Bone marrow (tissue), 2 donors: Measurements from ENCODE around the gene NR3C2.
"Not testable (repeated sequence)": the region's sequence is repeated elsewhere in the genome, so short reads cannot be mapped to it uniquely, and the experiment has no call there.

Experiments
- DNase-seq, 2 donors: peaks; one replicate each; lab custom pipeline; 2025; lab: John Stamatoyannopoulos, UW

The NR3C2 gene

DNA sequence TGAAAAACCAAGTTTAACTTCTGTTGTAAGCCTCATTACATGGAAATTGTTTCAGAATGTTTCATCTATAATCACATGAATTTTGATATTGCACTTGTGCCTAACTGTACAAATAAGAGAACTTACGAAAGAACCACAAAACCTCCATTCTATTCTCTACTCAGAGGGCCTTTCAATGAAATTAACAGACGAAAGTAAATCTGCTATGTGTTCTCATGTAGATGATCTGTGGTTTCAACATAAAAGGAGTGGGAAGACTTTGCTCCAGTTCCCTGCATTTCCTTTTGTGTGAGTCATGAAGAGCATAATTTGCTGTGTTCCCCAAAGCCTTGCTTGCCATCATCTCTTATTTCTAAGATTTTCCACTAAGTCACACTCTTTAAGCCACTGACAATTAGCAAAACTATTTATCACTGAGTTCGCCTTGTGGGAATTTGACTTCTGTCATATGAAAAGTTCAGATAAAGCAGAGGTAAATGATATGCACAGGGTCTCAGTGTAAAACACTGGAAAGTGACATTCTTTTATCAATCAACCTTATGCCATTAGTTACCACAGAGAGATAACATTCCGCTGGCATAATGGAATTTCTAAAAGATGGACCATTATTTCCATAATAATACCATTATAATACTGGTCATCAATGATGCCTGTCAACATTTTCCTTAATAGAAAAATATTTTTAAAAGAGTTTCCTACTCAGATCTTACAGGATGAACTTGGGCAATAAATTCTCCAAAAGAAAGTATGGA lies 329.8 kb downstream of the NR3C2 start:
- no peak for DNase-seq

DNA sequence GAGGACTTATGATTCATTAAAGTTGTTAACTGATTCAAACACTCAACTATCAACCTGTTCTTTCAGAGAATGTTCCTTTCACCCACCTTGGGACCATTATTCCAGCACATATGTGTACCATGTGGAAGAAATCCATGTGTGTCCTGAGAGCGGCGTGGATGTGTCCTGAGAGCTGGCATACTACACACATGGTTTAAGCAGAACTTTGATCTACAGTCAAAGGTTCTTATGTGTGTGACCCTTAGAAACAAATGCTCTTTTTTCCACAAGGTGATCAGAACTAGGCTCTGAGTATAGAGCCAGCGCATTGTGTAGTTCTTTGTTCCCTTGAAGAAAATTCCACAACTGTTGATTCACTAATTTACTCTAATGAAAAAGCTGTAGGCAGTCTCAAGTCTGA lies 332.0 kb downstream of the NR3C2 start:
- DNase-seq, result no peak

DNA sequence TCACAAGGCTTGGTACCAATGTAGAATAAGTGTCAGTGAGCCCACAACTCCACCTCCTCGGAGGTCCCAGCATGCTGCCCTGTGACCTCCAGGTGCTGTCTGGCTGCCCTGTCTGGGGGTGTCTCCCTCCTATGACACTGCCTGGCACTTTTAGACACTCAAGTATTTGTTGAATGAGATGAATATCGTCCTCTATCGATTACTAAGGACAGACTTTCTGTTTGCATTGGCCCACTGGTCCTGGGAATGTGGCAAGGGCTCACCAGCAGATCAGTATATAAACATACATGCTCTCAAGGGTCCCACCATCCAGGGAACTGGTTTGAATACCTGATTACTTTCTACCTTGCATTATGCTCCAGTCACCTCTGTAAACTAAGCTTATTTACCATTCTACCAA lies 333.0 kb downstream of the NR3C2 start:
- DNase-seq, result no peak

DNA sequence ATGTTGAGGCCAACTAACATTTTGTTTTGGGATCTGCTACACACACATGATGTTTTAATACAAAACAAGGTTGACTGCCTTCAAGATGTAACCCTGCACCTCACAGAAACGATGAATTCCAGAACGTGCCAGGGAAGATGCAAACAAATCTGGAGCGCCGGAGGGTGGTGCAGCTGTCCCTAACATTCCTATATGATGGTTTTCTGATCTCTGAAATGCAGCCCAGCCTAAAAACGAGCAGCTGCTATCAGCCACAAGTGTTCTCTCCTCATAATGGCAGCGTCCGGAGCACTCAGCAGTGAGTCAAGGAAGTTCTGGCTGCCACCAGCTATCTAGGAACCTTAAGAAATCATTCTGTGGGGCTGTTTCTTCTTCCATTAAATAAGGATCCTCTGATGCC lies 333.4 kb downstream of the NR3C2 start:
- DNase-seq, result no peak

DNA sequence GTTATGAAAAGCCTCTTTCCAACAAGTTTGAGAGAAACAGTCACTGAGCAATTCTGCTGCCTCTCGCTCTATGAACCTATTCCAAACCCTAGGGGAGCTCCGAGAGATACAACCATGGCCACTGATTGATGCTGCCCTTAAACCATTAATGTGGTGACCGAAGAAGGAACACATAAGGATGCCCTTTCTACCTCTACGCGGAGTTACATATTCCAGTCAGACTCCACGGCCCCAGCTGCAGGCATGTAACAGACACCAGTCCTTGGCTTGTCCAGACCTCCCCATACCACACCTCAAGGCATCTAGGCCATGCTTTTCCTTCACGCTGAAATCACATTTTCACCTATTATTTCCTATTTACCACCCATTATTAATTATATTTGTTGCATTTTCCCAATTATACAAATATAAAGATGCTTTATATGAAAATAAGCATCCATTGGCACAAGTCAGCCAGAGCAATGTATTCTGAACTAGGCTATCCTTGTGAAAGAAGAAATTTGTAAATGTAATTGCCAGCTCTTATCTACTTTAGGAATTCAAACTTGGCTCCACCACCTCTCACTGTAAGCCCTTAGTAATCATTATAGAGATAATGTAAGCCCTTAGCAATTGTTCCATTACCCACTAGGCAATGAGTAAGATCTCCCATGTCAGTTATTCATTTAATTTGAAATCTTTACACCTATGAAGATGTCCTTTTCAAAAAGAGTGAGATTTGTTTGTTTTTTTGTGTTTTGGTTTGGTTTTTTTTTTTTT lies 338.4 kb downstream of the NR3C2 start:
- DNase-seq, result no peak

DNA sequence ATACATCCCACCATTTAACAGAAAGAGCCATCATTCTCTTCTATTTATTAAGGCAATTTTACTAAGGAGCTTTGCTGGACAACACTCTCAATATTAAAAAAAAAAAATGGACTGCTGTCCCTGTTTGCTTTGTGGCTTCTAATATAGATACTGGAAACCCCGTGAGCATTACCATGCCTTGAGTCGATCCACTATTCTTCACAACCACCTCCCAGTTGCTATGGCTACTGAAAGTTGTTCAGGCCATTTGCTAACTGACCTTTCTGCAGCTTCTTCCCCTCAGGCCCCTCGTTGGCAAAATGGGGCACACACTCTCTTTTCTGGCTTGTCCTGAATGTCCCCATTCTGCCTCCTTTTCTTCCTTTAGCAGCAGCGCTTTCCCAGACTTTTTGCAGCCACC lies 340.4 kb downstream of the NR3C2 start:
- no peak for DNase-seq

DNA sequence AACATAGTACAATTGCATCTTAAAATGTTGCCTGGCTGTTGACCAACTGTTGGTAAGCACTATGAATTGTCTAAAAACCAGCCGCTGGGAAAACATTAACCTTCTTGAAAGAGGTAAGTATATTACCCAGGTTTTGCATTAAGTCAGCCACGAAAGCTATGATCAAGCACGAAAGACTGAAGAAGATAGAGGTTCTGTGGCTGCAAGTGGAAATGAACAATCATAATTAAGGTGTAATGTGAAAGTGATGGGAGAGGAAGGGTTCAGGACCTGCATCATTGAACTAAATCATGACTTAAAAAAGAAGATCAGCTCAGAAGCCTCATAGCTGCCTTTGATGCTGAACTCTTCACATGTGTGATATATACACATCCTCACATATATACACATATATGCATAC lies 341.0 kb downstream of the NR3C2 start:
- DNase-seq, result no peak

DNA sequence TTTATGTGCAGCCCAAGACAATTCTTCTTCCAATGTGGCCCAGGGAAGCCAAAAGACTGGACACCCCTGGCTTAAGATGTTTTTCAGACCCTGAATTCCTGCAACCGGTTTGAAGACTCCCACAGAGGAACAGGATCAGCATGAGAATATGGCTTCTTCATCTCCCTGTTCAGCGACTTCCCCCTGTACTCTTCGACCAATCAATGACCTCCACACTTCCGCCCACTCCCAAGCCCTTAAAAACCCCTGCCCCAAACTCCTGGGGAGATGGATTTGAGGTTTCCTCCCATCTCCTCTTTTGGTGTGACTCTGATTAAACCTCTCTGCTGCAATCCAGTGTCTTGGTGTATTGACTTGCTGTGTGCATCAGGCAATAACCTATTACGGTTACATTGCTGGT lies 344.4 kb downstream of the NR3C2 start:
- no peak for DNase-seq

DNA sequence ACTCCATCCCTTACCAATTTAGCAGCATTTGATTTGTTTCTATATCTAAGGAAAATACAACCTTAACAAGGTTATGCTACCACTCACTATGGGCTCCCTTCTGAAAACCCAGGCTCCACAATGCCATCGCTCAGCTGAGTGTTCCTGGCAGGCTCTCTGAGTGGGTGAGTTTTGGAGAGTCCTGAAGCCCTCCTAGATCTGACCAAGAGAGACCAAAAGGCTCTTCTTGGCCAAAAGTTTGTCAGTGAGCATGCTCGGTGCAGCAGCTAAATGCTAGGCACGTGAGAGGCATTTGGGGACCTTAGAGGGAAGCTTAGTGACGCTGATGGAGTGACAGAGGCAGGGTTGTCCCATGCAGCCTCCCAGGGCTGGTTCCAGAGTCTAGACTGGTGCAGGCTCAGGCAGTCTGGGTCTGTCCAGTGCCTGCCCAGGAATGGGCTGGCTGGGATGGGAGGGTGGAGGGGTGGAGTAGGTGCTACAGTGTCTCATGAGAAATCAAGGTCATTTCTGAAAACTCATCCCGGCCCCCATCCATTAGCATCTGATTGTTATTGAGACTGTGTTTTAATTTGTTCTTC lies 346.8 kb downstream of the NR3C2 start:
- DNase-seq, result no peak

DNA sequence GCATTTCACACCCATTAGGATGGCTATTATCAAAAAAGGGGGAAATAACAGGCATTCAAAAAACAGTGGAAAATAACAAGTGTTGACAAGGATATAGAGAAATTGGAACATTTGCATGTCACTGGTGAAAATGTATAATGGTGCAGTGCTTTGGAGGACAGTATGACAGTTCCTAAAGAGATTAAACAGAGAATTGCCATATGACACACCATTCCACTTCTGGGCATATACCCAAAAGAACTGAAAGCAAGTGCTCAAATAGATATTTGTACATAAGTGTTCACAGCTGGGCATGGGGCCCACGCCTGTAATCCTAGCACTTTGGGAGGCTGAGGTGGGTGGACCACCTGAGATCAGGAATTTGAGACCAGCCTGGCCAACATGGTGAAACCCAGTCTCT lies 348.1 kb downstream of the NR3C2 start:
- DNase-seq, result no peak

DNA sequence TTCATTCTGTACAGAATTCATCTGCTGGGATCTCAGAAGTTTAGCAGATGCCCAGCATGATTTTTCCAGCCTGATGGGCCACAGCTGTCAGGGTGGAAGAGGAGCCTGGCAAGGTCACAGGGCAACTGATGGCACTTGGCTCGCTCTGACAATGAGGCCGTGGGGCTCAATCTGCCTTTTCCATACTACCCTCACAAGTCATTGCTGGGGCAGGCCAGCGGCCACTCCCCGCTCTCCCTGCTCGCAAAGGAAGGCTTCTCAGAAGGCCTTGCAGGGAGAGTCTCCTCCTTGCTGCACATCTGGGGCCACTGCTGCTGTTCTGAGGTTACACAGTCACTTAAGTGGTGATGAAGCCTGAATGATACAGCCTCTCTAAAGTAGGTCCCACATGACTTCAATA lies 349.1 kb downstream of the NR3C2 start:
- no peak for DNase-seq

DNA sequence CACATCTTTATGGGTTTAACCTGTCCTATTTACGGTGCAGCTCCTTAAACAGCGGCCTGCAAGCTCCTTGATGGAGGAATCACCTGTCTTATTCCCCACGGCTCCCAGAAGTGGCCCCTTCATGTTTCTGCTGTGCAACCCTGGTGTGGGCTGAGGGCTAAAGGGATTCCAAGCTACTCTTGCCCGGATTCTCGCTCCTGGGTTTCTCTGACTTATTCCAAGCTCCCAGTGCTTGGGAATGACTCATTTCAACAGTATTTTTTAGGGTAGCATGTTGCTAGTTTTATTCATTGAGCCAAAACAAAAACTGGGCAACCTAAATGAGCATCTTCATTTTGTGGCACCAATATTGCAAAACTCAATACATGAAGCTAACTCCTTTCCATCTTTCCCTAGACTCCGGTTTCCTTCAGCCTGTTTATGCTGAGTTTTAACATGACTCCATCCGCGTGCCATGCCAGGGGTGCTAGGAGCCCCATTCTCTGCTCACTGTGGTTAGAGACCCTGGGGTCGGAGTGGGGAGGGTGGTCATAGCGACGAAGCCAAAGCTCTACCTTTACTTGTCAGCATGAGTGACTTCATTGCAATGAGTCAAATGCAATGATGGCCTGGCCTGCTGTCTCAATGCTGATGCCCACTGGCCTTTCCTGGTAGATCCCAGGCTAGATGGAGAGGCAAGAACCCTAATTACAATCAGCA lies 349.7 kb downstream of the NR3C2 start:
- no peak for DNase-seq

DNA sequence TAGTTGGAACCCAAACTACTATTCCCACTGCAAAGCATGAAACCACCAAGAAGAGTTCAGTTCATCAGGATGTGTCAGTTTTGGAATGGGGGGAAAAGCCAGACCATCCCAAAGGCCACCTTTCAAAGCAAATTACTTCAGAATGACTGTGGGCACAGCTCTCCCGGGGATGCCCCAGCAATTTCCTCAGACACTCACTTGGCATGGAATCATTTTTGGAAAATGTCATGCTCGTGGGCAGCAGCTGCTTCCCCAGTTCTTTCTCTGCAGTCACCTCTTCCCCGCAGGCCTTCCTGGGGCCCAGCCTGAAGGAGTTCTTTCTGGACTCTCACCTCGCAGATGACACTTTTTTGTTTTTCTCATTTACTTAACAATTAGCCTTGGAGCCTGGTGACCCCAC lies 350.3 kb downstream of the NR3C2 start:
- DNase-seq, result no peak

DNA sequence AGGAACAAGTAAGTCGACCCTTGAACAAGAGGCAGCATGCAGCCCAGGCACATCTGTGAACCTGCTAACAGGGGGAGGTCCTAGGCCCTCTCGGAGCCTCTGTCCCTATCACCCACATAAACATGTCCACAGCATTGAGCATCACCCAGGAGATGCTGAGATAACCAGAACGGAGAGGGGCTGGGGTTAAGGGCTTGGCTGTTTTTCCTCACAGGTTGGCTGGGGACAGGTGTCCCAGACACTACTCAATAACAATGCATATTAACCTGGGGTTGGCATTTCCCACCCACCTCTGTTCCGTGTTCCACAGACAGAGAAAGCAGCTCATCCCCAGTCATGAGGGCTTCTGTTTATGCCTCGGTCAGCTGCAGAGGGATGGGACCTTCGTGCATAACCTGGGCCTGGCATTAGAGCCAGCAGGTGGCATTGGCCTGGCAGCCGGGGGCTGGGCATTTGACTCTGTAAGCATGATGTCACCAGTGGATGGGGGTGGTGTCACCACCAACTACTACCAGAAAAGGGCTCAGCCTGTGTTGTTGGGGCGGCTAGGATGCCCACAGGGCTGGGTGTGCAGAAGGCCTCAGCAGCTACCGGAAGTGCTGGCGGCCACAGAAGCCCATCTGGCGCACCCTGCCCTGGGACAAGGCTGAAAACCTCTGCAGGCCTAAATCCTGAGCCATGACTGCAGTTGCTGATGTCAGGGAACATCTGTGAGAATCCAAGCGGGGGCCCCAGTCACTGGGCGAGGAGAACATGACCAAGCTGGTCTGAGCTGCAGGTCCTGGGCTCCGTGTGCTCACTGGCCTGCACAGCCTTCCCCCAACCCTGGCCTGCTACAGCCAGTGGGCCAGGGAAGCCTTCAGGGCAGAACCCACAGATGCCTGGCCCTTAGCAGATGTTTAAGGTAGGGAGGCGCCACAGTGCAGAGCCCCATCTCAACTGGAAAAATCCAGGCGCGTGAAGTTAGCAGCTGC lies 351.4 kb downstream of the NR3C2 start:
- no peak for DNase-seq

DNA sequence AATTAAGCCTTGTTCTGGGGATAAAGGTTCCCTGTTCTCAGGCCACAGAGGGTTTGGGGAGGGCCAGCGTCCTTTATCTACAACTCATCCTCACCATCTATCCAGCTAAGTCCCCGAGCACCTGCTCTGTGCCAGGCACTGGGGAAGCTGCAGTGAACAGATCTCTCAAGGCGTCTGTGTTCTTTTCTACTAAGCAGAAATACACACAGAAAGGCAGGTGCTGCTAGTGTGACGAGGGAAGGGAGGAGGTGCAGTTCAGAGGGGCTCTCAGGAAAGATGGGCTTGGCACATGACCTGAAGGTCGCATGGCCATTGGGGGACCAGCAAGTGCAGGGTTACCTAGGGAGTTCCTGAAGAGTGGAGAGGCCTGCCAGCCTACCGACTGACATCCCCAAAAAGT lies 352.2 kb downstream of the NR3C2 start:
- DNase-seq, result no peak

DNA sequence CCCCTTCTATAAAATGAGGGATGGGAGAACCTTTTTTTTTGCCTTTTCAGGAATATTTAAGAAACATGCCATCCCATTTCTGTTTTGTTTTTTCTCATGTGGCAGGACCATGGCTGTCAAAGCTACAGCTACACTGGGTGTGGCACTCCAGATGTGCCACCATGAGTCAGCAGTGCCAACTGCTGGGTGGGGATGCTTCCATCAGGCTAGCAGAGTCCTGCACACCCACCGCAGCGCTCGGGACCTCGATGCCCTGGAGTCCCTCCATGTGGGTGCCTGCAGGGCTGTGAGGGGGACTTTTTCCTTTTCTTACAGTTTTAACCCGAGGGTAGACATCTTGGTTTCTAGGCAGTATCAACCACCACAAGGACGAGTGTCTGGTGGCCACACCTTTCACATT lies 352.6 kb downstream of the NR3C2 start:
- DNase-seq, result no peak

DNA sequence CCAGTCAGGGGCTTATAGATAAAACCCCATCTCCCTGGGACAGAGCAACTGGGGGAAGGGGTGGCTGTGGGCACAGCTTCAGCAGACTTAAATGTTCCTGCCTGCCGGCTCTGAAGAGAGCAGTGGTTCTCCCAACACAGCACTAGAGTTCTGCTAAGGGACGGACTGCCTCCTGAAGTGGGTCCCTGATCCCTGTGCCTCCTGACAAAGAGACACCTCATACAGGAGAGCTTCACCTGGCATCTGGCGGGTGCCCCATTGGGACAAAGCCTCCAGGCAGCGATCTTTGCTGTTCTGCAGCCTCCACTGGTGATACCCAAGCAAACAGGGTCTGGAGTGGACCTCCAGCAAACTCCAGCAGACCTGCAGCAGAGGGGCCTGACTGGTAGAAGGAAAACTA lies 359.1 kb downstream of the NR3C2 start:
- DNase-seq, result not testable (repeated sequence)

DNA sequence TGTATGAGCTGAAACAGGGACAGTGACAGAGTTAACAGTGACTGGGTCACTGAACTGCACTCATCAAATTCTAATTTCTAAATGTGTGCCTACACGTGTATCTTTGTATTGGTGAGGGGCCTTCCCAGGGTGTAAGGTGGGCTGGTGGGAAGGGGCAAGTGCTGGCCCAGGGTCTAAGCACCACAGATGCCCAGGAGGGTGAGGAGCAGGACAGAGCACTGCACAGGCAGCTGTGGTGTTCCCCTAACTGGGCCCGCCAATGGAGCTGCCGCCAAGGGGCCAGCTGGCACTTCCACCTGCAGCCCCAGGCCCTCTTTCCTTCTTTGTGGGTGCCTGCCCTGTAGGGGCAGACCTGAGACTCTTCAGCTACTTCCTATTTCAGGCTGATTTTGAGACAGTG lies 360.5 kb downstream of the NR3C2 start:
- DNase-seq, result no peak

DNA sequence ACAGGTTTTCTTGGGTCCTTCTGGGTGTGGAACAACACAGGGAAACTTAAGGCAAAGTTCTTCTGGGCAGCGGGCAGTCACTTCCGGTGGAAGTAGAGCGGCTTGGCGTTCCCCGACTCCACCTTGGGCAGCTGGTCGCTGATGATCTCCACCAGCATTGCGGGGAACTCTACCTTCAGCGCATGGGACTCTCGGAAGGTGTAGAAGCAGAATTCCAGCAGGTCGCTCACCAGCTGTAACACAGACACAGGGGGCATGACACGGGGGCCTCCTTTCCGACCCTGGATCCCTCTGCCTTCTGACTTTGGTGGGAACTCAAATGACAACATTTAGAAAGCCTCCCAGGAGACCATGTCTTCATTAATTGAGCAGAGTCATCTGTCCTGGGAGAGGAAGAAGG lies 360.9 kb downstream of the NR3C2 start:
- DNase-seq, result no peak

DNA sequence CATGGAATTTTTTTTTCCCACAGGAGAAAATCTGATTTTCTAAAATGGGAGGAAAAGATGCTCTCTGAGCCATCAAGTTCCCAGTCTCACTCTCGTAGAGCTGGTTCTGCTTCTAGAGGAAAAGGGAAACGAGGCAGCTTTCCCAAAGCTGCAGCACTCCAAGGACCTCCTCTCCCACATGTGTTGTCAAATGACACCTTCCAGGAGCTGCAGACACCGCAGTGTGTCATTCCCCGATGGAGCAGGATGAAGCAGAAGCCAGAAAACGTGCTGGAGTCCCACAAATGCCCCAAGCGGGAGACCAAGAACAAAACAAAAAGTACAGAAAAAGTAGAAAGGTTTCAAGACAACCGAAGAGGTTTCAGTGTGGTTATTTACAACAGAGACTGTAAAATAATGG lies 362.3 kb downstream of the NR3C2 start:
- no peak for DNase-seq

DNA sequence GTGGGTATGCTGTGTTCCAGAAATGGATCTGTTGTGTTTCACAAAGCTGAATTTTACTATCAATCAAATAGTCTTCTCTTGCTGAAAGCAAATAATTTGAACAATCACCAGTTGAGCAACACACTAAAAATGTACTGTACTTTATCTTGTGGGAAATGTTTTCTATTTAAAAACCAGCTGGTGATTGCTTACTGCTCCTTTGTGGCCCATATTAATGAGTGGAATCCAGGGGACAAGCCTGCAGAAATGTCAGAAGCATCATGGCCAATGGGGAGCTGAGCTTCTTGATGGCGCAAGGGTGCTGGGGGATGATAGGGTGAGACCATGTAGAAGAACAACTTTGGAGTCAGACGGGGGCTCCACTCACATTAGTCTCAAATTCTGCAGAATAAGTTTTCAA lies 364.2 kb downstream of the NR3C2 start:
- no peak for DNase-seq

DNA sequence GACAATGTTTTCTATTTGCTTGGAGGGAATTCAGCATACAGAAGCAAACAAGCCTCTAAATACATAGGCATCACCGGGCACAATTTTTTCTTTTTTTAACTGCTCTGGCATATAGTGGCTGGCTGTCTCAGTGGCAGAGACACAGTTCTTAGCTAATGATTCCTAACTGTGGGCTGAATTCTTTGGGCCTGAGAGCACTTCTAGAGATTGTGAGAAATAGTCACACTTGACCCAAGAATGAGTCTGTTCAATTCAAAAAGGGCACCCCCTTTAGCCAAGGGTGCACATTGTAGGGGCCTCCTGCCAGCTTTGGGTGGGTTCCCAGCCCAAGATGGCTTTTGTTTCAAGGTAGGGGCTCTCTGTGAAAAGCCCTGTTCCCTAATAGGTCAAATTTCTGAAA lies 364.6 kb downstream of the NR3C2 start:
- DNase-seq, result no peak
